Measurements from ENCODE around the gene CLEC10A.
"Not testable (repeated sequence)": the region's sequence is repeated elsewhere in the genome, so short reads cannot be mapped to it uniquely, and the experiment has no call there.

Gene CLEC10A

GRCh38 chr17:7079581-7080455 lies at the start of gene CLEC10A:
Gene CLEC10A, minus strand, starts transcription at chr17:7080251. Its CDS starts 1,439 bp downstream, at chr17:7078812.
- no peak for DNase-seq (ENCODE audit: low read depth in 2 of 2)

- DNase-seq (ENCODE audit: low read depth in 2 of 2): no peak
Measured at GRCh38 chr17:7129311-7129710, 49.3 kb upstream of the CLEC10A start.

- DNase-seq (ENCODE audit: low read depth in 2 of 2): no peak
Measured at GRCh38 chr17:7128160-7128559, 48.1 kb upstream of the CLEC10A start.

GRCh38 chr17:7127501-7127900 lies 47.5 kb upstream of the CLEC10A start:
- not testable (repeated sequence) for DNase-seq (ENCODE audit: low read depth in 2 of 2)

- DNase-seq (ENCODE audit: low read depth in 2 of 2): not testable (repeated sequence)
Measured at GRCh38 chr17:7126386-7126785, 46.3 kb upstream of the CLEC10A start.

- DNase-seq (ENCODE audit: low read depth in 2 of 2): no peak
Measured at GRCh38 chr17:7124923-7125322, 44.9 kb upstream of the CLEC10A start.

GRCh38 chr17:7123844-7124243 lies 43.8 kb upstream of the CLEC10A start:
- no peak for DNase-seq (ENCODE audit: low read depth in 2 of 2)

GRCh38 chr17:7122381-7122780 lies 42.3 kb upstream of the CLEC10A start:
- no peak for DNase-seq (ENCODE audit: low read depth in 2 of 2)

- DNase-seq (ENCODE audit: low read depth in 2 of 2): not testable (repeated sequence)
Measured at GRCh38 chr17:7120635-7121034, 40.6 kb upstream of the CLEC10A start.

GRCh38 chr17:7120123-7120522 lies 40.1 kb upstream of the CLEC10A start:
- no peak for DNase-seq (ENCODE audit: low read depth in 2 of 2)

GRCh38 chr17:7119314-7119713 lies 39.3 kb upstream of the CLEC10A start:
- DNase-seq (ENCODE audit: low read depth in 2 of 2): no peak

GRCh38 chr17:7114875-7115614 lies 35.0 kb upstream of the CLEC10A start:
- DNase-seq (ENCODE audit: low read depth in 2 of 2): no peak

- no peak for DNase-seq (ENCODE audit: low read depth in 2 of 2)
Measured at GRCh38 chr17:7114241-7114874, 34.3 kb upstream of the CLEC10A start, which contains the start of gene ASGR2. Gene ASGR2, minus strand, starts transcription at chr17:7114822. Its CDS starts 582 bp downstream, at chr17:7114240.

GRCh38 chr17:7113273-7114071 lies 33.4 kb upstream of the CLEC10A start:
- DNase-seq (ENCODE audit: low read depth in 2 of 2): no peak

- DNase-seq (ENCODE audit: low read depth in 2 of 2): no peak
Measured at GRCh38 chr17:7112510-7113108, 32.6 kb upstream of the CLEC10A start.

- DNase-seq (ENCODE audit: low read depth in 2 of 2): no peak
Measured at GRCh38 chr17:7111784-7112509, 31.9 kb upstream of the CLEC10A start.

- DNase-seq (ENCODE audit: low read depth in 2 of 2): no peak
Measured at GRCh38 chr17:7110617-7111306, 30.7 kb upstream of the CLEC10A start.

GRCh38 chr17:7109461-7110322 lies 29.6 kb upstream of the CLEC10A start:
- no peak for DNase-seq (ENCODE audit: low read depth in 2 of 2)

- DNase-seq (ENCODE audit: low read depth in 2 of 2): no peak
Measured at GRCh38 chr17:7108981-7109380, 28.9 kb upstream of the CLEC10A start.
